ENCODE data around the gene AARS2.
A peak's percentile ranks its signal among the peaks of the same experiment; 100 is the strongest.

The AARS2 gene

DNA sequence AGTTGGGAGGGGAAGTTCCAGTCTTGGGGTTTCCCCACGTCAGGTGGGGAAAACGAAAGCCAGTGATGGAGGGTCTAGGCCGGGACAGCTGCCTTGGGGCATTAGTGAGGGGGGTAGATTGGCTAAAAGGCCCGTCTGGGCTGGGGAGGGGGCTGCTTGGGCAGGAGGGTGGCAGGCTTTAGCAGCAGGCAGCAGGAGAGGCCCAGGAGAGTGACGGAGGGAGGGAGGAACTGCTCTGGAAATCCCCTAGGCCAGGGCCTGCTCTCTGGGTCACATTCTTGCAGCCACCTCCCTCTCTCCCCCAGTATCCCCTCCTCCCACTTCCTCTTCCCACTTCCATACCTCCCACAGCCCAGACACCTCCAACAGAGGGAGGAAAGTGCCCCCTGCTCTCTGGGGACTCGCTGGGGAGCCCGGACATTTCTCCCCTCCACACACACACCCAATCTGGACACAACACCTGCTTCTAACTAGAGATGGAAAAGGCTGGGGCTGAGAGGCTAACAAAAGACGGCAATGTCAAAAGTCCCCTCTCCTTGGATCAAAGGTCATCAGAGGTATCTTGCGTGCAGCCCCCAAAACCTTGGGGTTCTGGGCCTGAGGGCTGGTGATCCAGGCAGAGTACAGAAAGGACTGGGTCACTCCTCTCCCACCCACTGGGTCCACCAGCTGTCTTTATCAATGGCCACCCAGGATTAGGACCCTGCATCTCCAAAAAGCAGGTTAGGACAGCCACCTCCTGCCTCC is 49.6 kb downstream of the AARS2 start:
- no peak for DNase-seq (ENCODE audit: extremely low read depth in 1 of 2, low read depth in 1 of 2)

DNA sequence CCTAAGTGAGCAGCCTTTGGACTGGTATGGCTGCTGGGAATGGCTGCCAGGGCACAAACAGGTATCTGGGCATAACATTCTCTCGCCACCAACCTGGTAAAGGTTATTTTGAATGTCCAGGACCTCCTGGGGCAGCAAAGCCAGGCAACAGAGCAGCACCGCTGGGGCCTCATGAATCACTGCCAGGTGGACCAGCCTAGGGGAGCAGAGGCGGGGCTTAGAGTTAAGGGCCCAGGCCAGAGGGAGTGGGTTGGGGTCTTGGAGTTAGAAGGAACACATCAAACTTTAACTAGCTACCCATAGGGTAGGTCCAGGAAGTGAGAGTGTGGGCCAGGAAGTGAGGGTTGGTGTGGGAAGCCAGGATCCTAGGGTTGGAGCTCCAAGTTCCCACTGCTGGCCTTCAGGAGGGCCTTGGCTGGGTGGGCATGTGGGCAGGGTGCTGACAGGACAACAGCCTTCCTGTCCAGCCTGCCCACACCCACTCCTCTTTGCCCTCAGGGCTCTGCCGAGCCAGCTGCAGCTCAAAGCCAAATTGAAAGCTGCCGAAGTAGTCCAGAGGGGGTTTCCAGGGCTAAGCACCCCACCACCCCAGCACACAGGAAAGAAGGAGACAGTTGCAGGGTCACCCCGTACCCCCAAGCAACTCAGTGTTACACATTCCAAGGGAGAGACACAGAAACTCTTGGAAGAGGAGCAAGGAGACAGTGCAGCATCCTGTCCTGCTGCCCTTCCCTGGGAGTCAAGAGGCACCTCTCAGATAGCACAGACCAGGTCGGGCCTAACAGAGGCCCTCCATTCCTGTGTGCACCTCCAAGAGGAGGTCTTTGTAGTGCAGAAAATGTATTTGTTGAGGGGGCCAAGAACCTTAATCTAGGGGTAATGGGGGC is 50.4 kb downstream of the AARS2 start:
- no peak for DNase-seq (ENCODE audit: extremely low read depth in 1 of 2, low read depth in 1 of 2)

DNA sequence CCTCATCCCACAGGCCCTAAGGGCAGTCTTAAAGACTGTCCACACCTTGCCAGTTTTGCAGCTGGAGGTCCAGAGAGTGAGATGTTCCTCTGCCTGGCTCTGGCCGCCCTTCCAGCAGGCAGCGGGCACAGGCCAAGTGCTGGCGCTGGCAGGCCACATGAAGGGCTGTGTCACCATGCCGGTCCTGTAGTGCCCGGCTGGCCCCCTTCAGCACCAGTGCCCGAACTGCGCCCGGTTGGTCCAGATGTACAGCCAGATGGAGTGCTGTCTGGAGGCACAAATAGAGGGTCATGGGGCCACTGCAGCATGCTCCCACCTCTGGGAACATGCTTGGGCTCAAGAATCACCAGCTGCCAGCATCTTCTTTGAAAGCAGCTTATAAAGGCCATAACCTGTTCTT is 51.6 kb downstream of the AARS2 start:
- no peak for DNase-seq (ENCODE audit: extremely low read depth in 1 of 2, low read depth in 1 of 2)

DNA sequence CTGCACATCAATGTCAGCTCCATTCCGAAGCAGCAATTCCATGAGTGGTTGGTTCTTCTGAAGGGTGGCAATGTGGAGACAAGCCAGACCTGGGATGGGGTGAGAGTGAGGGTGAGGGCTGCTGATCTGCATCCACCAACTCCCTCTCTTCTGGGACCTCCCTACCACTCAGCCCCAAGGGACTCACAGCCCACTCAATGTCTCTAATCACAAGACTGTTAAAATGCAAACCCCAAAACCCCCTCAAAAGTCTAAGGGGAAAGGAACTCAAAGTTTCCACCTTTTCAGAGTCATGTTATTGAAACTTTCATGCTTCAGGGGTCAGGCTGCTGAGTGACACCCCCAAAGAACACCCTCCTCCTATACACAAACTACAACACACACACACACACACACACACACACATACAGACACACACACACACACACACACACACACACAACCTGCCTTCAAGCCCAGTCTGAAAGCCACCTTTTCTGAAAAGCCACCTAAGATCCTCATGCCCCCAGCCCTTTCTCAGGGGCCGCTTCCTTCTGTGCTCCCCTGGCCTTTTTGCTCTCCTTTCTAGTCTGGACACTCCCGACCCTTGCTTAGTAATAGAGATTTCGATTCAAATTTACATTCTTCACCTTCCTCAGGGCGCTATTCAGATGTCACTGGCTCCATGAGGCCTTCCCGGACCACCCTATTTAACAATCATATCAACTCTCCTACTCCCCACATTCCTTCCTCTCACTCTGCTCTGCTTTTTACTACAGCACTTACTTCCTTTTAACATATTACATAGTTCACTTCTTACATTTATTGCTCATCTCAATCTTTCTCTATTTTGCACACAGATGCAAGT is 52.5 kb downstream of the AARS2 start:
- DNase-seq (ENCODE audit: extremely low read depth in 1 of 2, low read depth in 1 of 2): no peak

DNA sequence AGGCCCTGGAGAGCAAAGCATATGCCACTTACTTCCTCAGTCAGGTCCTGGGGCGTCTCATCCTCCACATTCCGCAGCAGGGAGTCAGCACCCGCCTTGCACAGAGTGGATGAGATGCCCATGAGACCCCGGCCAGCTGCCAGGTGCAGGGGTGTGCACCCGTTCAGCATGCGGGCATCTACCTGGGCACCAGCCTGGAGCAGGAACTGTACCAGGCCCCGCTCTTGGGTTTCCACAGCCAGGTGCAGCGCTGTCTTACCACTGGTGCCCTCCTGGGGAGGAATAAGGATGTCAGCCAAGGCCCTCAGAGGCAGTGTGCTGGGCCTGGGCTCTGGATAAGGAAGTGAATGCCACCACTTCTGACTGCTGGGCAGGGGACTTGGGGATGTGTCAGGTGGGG is 53.1 kb downstream of the AARS2 start:
- no peak for DNase-seq (ENCODE audit: extremely low read depth in 1 of 2, low read depth in 1 of 2)

DNA sequence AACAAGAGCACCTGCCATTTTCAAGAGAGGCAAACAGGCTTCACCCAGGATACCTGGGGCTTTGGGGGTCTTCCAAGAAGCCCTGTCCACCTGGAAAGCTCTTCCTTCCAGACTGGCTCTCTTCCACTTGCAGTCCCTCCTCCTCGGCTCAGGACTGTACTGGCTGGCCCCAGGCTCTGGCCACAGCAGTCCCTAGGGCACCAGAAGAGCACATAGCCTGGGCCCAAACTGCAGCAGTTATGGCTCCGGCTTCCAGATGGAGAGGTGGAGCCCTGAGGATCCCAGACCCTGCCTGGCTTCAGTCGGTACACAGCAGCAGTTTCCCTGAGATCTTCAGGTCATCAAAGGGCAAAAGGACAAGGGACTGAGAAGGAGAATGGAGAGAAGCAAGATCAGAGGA is 54.2 kb downstream of the AARS2 start:
- DNase-seq (ENCODE audit: extremely low read depth in 1 of 2, low read depth in 1 of 2): no peak

DNA sequence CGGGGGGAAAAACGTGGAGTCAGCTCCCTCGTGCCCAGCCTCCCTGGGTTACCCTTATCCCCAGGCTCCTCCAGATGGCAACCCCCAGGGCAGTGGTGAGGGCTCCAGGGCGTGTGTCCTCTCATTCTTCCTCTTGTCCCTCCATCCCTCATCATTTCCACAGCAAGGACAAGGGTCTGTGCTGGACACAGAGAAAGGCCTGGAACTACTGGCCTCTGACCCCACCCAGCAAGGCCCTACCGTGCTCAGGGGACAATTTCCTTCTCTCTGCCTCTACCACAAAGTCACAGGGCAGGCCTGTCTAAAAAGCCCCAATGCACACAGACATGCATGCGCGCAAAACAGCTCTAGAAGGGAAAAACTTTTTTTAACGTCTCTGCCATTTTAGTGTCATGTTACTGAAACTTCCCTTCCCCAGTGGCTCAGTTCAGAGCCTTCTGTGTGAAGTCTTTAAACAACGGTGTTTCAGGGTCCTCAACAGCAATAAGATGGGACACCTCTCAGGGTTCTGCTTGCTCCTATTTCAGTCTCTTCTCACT is 54.8 kb downstream of the AARS2 start:
- no peak for DNase-seq (ENCODE audit: extremely low read depth in 1 of 2, low read depth in 1 of 2)

DNA sequence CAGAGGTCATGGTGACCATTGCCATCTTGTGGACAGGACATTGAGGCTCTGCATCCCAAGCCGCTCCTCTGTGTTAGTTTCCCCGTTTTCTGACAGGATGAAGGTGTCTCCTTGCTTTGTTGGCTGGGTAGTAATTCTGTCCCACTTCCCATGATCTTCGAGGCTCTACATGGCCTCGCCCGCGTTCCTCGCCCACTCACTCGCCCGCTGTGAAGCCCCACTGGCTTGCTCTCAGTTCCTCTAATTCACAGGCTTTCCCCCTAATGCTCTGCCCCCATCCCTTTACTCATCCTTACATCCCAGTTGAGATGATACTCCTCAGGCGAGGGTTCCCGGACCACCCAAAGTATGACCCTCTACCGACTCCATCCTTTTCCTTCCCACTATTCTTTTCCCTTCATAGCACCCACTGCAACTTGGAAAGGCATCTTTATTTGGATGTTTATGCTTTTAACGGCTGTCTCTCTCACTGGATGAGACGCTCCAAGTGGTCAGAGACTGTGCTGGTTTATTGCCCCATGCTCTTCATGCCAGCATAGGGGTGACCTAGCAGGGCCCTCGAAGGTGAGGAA is 55.3 kb downstream of the AARS2 start:
- DNase-seq (ENCODE audit: extremely low read depth in 1 of 2, low read depth in 1 of 2): no peak

DNA sequence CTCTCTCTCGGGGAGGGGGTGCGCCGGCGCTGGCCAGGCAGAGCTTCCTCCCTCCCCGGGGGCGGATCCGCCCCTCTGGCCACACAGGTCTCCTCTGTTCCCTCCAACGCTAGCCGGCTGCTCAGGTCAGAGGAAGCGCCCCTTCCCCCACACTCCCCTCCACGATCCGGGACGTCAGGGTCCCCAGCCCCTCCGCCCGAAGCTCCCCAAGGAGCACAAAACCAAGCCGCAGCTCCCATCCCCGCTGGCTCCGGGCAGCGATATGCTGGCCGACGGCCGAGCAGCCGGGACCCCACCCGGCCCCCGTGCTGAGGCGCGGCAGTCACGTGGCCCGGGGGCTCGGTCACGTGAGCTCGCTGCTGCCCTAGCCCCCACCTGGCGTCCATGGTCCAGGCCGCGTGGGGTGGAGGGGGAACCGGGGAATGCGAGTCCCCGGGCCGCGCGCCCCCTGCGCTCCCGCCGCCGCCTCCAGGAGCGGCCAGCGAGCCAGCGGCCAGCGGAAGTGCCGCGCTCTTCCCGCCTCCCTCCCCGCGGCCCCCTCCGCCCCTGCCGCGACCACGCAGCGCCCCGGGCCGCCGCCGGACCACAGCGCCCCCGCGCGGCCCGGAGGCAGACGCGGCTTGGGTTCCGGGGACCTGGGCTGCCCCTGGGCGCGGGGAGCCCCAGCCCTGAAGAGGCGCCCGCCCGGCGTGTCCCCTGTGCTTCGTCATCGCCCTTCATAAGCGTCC is 56.0 kb downstream of the AARS2 start, which contains the start of gene SLC35B2:
SLC35B2 (minus strand) TSS at position 504 of the 728 bp plus-strand sequence; CDS start at position 386, 118 bp downstream.
- DNase-seq (ENCODE audit: extremely low read depth in 1 of 2, low read depth in 1 of 2): peak in 1 of 2 donors; percentile 49

DNA sequence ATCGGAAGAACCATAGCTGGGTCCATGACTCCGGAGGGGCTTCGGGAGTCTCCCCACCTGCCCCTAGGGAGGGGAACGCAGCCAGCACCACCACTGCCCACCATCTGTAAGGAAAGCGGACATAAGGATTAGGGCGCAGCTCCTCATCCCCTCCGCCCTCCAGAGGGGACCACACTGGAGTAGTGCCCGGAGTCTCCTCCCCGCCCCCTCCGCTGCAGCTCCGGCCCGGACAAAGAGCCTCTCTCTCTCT is 56.4 kb downstream of the AARS2 start:
- DNase-seq (ENCODE audit: extremely low read depth in 1 of 2, low read depth in 1 of 2): no peak

DNA sequence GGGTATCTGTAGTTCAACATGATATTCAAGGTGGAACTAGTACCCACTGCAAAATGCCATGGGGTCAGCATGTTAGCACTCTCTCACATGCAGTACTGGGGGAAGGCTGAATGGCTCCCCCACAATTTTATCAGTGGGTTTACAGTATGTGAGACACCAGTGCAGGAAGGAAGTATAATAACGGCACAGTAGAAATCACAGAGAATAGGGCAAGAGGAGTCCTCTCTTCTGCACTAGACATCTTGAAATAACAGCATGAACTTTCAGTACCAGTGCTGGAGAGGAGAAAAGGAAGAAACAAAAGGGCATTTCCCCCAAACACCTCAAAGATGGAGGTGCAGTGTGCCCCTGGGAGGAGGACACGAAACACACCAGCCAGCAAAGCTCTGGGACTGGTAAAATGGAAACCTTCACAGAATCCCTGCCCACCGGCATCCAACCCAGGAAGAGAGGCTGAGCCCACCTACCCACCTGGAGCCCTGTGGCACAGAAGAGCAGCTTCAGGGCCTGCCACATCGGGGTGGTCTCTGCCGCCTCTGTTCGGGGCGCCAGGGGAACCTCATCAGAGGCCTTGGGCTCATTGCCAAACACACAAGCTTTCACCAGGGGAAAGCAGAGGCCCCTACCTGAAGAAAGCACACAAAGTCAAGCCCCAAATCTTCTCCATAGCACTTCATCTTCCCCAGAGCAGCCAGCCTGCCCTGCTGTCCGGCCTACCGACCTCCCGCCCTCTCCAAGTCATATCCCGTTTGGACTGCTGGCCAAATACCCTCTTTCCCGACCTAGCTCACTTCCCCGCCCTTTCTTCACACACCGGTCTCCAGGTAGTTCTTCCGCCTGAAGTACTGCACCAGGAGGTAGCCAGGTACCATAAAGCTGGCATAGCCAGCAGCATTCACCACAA is 57.0 kb downstream of the AARS2 start:
- DNase-seq (ENCODE audit: extremely low read depth in 1 of 2, low read depth in 1 of 2): no peak

DNA sequence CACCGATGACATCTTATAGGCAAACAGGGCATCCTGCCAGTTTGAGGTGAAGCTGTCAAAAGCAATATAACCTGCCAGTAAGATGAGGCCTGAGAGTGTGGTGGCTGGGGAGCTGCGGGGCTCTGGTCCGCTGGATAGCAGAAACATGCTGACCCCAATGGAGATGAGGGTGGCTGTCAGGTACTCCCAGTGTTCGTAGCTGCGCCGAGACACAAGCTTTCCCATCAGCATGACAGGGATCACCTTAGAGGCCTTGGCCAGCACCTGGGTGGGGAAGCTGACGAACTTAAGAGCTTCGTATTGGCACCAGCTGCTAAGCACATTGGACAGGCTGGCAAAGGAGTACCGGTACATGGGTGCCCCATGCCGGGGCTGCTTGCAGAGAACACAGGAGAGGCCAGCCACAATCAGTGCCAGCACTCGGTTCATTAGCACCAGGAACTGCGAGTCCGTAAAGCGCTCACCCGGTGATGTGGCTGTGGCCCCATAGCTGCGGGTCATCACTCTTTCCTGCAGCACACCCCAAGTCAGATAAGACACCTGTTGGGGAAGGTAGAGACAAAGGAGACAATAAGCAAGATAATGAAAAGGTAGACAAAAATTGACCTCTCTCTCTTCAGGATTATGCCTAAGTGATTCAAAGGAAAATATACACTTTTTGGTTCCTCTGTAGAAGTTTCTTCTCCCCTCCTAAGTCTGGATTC is 57.9 kb downstream of the AARS2 start:
- DNase-seq (ENCODE audit: extremely low read depth in 1 of 2, low read depth in 1 of 2): no peak

DNA sequence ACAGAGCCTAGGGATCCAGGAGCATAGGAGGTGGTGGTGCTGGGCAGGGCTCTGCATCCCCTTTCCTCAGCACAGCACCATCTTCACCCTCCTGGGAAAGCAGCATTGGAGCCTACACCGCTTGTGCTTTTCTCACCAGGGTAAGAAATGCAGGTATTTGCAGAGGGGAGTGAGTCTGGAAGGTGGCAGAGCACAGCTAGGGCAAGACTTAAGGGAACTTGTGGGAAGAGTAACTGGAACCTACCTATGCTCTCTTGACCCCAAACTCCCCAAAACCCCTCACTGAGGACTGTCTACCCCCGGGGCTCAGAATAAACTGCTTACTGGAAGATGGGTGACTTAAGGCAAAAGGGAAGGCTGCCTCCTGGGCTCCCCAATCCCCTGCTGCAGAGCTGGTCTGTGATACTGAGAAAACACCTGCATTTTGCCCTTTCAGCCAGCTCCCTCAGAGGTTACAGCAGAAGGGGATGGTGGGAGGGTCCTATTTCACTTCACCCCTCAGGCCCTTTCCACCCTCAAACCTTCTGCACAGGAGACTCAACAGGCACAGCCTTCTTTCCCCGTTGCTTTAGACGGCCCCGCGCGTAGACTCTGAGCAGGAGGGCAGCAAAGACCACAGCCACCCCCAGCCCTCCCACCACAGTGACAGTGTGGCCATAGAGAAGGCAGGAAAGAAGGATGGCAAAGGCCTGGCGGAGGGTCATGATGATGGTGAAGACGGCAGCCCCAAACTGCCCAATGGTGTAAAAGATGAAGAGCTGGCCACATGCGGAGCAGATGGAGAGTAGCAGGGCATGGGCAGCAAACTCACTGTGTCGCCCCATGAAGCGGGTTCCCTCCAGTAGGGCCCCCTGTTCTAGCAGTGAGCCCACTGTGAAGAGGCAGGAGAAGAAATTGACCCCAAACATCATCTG is 58.7 kb downstream of the AARS2 start:
- no peak for DNase-seq (ENCODE audit: extremely low read depth in 1 of 2, low read depth in 1 of 2)

DNA sequence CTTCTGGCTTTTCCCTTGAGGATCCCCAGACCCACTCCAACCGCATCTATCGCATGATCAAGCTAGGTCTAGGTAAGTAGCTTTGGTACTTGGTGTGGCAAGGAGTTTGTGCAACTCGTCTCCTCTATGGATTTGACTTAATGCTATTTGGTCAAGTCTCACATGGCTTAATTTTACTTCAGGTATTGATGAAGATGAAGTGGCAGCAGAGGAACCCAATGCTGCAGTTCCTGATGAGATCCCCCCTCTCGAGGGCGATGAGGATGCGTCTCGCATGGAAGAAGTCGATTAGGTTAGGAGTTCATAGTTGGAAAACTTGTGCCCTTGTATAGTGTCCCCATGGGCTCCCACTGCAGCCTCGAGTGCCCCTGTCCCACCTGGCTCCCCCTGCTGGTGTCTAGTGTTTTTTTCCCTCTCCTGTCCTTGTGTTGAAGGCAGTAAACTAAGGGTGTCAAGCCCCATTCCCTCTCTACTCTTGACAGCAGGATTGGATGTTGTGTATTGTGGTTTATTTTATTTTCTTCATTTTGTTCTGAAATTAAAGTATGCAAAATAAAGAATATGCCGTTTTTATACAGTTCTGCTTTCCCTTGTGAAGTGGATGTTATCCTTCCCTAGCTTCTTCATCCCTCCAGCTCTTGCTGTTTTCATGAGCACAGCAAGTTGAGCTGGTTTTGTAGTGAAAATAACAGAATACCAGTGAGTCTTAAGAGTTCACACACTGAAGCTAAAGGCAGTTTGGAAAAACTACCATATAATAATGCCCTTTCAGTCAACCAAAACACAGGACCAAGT is 59.6 kb downstream of the AARS2 start:
- DNase-seq (ENCODE audit: extremely low read depth in 1 of 2, low read depth in 1 of 2): no peak

DNA sequence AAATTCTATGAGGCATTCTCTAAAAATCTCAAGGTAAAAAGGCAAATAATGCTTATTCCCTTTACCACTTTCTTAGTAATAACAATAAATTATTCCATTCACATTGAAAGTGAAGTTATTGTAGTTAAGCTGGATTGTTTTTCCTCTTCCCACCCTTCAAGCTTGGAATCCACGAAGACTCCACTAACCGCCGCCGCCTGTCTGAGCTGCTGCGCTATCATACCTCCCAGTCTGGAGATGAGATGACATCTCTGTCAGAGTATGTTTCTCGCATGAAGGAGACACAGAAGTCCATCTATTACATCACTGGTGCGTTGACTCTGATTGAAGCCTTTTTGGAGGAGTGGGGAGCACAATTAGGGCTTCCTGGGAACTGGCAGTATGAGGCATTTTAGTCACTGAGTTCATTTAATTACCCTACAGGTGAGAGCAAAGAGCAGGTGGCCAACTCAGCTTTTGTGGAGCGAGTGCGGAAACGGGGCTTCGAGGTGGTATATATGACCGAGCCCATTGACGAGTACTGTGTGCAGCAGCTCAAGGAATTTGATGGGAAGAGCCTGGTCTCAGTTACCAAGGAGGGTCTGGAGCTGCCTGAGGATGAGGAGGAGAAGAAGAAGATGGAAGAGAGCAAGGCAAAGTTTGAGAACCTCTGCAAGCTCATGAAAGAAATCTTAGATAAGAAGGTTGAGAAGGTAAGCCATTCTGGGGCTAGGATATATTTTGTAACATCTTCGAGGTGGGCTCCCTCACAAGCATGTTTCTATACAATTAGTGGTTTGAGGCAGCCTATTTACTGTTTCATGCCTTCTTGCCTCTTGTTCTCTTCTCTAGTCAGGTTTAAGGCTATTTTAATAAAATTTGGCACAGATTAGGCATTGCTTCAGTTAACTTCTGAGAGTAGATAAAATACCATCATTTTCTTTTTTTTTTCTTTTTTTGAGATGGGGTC is 61.3 kb downstream of the AARS2 start:
- no peak for DNase-seq (ENCODE audit: extremely low read depth in 1 of 2, low read depth in 1 of 2)

DNA sequence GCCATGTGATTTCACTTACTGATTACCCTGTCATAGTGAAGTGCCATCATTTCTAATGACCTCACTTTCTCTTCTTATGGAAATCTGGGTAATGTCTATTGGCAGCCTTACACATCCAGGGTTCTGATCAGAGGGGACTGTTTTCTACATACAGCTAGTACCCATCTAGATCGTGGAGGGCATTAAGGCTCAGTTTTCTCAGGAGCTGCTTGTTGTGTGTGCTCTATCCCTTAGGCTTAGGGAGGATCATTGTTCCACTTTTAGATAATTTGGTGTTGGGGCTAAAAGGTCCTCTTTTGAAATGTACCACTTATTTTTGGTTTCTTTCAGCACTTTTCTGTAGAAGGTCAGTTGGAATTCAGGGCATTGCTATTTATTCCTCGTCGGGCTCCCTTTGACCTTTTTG is 62.4 kb downstream of the AARS2 start:
- DNase-seq (ENCODE audit: extremely low read depth in 1 of 2, low read depth in 1 of 2): no peak

All from activated CD8-positive, alpha-beta memory T cell treated with anti-CD3 and anti-CD28 coated beads for 1 hour (primary cell).